ENCODE measurements around the gene PRKACB.
"Not testable (repeated sequence)": the region's sequence is repeated elsewhere in the genome, so short reads cannot be mapped to it uniquely, and the experiment has no call there.

The PRKACB gene

GRCh38 chr1:84223751-84224432 is 79.8 kb downstream of the PRKACB start:
- no peak for DNase-seq (ENCODE audit: low spot score)

GRCh38 chr1:84224905-84225304 is 80.8 kb downstream of the PRKACB start:
- no peak for DNase-seq (ENCODE audit: low spot score)

GRCh38 chr1:84225646-84226045 is 81.6 kb downstream of the PRKACB start:
- no peak for DNase-seq (ENCODE audit: low spot score)

- not testable (repeated sequence) for DNase-seq (ENCODE audit: low spot score)
Observed at GRCh38 chr1:84232676-84233075, 88.6 kb downstream of the PRKACB start.

- DNase-seq (ENCODE audit: low spot score): no peak
Observed at GRCh38 chr1:84236256-84236655, 92.2 kb downstream of the PRKACB start.

GRCh38 chr1:84242641-84243040 is 98.6 kb downstream of the PRKACB start:
- no peak for DNase-seq (ENCODE audit: low spot score)

- no peak for DNase-seq (ENCODE audit: low spot score)
Observed at GRCh38 chr1:84245563-84245962, 101.5 kb downstream of the PRKACB start.

- no peak for DNase-seq (ENCODE audit: low spot score)
Observed at GRCh38 chr1:84246213-84246612, 102.1 kb downstream of the PRKACB start.

GRCh38 chr1:84247425-84248220 is 103.6 kb downstream of the PRKACB start:
- peak; percentile 16 for DNase-seq (ENCODE audit: low spot score)

- no peak for DNase-seq (ENCODE audit: low spot score)
Observed at GRCh38 chr1:84250668-84251067, 106.6 kb downstream of the PRKACB start.

GRCh38 chr1:84253036-84253435 is 109.0 kb downstream of the PRKACB start:
- no peak for DNase-seq (ENCODE audit: low spot score)

- DNase-seq (ENCODE audit: low spot score): no peak
Observed at GRCh38 chr1:84253891-84254290, 109.8 kb downstream of the PRKACB start.

- DNase-seq (ENCODE audit: low spot score): no peak
Observed at GRCh38 chr1:84254703-84255238, 110.7 kb downstream of the PRKACB start.

- no peak for DNase-seq (ENCODE audit: low spot score)
Observed at GRCh38 chr1:84255582-84255981, 111.5 kb downstream of the PRKACB start.

GRCh38 chr1:84257617-84258016 is 113.5 kb downstream of the PRKACB start:
- DNase-seq (ENCODE audit: low spot score): no peak

GRCh38 chr1:84259376-84259775 is 115.3 kb downstream of the PRKACB start:
- DNase-seq (ENCODE audit: low spot score): no peak

- DNase-seq (ENCODE audit: low spot score): no peak
Observed at GRCh38 chr1:84259989-84260388, 115.9 kb downstream of the PRKACB start.

GRCh38 chr1:84260852-84261518 is 116.9 kb downstream of the PRKACB start:
- DNase-seq (ENCODE audit: low spot score): no peak

- no peak for DNase-seq (ENCODE audit: low spot score)
Observed at GRCh38 chr1:84264961-84265360, 120.9 kb downstream of the PRKACB start.

GRCh38 chr1:84265867-84266266 is 121.8 kb downstream of the PRKACB start:
- DNase-seq (ENCODE audit: low spot score): no peak

- no peak for DNase-seq (ENCODE audit: low spot score)
Observed at GRCh38 chr1:84266748-84267147, 122.7 kb downstream of the PRKACB start.

GRCh38 chr1:84267476-84267875 is 123.4 kb downstream of the PRKACB start:
- DNase-seq (ENCODE audit: low spot score): no peak

- DNase-seq (ENCODE audit: low spot score): no peak
Observed at GRCh38 chr1:84268346-84268745, 124.3 kb downstream of the PRKACB start.

All from CD4-positive, alpha-beta T cell treated with Interleukin-15 for 4 hours (primary cell).